Lower lobe of right lung (tissue), 2 donors: ENCODE results near the gene TNNC1. TPM values are rescaled to one million over a fixed set of nuclear protein-coding genes. Genes with fewer than 3 reads are reported as not detected.

Source experiments
- ATAC-seq, 2 donors: fragments of 200-7000 bp; cut with Tn5 transposase; one replicate each; pipeline ENCODE4 v1.9.1; 2020 to 2022; ENCODE audit warnings: mild to moderate bottlenecking in 2 of 2, moderate library complexity in 2 of 2
- DNase-seq: peaks from one replicate; pipeline ENCODE4 v3.0.0-alpha.2; 2020
- H3K27ac ChIP-seq: fragments of 200-600 bp; one replicate; pipeline ENCODE4 v1.8.0; 2022
- H3K27me3 ChIP-seq: fragments of 200-600 bp; one replicate; pipeline ENCODE4 v1.8.0; 2022; ENCODE audit warnings: low read depth
- H3K36me3 ChIP-seq: fragments of 200-600 bp; one replicate; pipeline ENCODE4 v1.8.0; 2022; ENCODE audit warnings: mild to moderate bottlenecking
- H3K4me1 ChIP-seq: fragments of 200-600 bp; one replicate; pipeline ENCODE4 v1.8.0; 2022
- H3K4me3 ChIP-seq: fragments of 200-600 bp; one replicate; pipeline ENCODE4 v1.8.0; 2022; ENCODE audit warnings: mild to moderate bottlenecking
- H3K9me3 ChIP-seq: fragments of 200-600 bp; one replicate; pipeline ENCODE4 v1.8.0; 2022
- intact Hi-C: fragments of 100-400 bp; cut with DNase I; formaldehyde crosslinking; loops from one replicate; pipeline ENCODE4 v1.11.0; 2022
- total RNA-seq: library from RNA; stranded (reverse); fragmentation: NEBNext Ultra II Directional; extraction: Animal tissue kit (Norgen Biotek cat#: 25700); gene quantifications from one replicate; pipeline ENCODE4 v1.2.1, GENCODE V29; 2021
- TF ChIP-seq, protein P1 (sequence below): fragments of 200-600 bp; IDR thresholded peaks from one replicate; pipeline ENCODE4 v1.8.0; 2022; ENCODE audit warnings: antibody characterized with exemption, mild to moderate bottlenecking
- donor health status: DM: no; HTN: yes; CAD: no; lungs with severe emphysema.

The TNNC1 gene
- total RNA-seq, 1 donor from 2014 or later = 44.0 TPM

DNA sequence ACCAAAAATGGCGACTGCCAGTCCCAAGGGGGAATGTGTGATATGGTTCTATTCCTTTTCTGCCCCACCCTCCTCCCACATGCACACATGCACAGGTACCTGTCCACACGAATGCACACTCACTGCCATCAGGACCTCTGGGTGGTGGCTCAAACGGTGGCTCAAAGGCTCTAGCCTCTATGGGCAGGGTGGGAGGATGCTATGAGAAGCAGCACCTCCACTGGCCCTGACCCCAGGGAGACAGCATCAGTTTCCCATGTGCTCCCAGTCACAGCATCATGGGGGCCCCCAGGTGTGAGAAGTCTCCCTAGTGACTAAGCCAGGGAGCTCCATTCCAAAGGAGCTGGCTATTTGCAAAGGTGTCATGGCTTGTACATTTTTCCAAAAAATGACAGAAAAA lies 24.8 kb downstream of the TNNC1 start:
- H3K27me3 ChIP-seq = no peaks in the 10 kb centered on the region
- peak in 1 of 2 donors; percentile 6 for ATAC-seq
- H3K27ac ChIP-seq = peak overlapping the region; percentile 46
- H3K36me3 ChIP-seq = no peaks in the 10 kb centered on the region
- intact Hi-C loops = no loop called here
- H3K9me3 ChIP-seq = no peaks in the 10 kb centered on the region
- TF ChIP-seq, protein P1, sequence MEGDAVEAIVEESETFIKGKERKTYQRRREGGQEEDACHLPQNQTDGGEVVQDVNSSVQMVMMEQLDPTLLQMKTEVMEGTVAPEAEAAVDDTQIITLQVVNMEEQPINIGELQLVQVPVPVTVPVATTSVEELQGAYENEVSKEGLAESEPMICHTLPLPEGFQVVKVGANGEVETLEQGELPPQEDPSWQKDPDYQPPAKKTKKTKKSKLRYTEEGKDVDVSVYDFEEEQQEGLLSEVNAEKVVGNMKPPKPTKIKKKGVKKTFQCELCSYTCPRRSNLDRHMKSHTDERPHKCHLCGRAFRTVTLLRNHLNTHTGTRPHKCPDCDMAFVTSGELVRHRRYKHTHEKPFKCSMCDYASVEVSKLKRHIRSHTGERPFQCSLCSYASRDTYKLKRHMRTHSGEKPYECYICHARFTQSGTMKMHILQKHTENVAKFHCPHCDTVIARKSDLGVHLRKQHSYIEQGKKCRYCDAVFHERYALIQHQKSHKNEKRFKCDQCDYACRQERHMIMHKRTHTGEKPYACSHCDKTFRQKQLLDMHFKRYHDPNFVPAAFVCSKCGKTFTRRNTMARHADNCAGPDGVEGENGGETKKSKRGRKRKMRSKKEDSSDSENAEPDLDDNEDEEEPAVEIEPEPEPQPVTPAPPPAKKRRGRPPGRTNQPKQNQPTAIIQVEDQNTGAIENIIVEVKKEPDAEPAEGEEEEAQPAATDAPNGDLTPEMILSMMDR = no peak
- no peak overlapping the region for H3K4me3 ChIP-seq
- peaks cover 30% of the 10 kb centered on the region for H3K4me1 ChIP-seq
- DNase-seq = no peak

DNA sequence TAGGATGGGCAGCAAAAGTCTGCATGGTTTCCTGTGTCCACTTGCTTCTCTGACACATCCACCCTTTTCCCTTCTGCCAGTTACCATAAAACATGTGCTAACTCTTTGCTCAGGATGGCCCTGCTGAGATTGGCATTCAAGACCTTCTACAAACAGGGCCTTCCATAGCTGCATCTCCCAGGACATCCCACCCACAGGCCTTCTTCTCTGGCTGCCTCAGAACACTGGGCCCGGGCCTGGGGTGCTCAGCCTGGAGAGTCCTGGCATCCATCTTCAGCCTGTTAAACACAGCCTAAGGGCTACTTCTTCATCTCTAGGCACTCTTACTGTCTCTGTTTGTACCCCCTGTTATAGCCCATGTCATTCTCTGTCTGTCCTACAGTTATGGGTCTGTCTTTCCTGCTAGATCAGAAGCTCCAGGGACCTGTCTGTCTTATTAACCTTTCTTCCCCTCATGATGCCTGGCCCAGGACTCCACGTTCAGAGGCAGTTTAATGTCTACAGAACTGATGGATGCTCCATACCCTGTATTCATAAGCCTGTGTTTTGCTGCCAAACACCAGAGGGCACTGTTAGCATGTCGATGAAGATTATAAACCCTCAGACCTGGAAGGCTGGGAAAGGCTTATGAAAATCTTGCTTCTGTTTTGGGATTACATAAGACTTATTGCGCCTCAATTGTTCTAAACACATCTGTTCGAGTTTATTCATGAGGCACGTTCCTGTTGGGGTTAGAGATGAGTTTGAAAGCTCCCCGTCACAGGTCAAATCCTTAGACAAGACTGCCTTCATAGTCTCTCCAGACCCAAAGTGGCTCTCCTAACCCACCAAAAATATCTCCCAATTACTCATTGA lies 25.5 kb downstream of the TNNC1 start:
- H3K9me3 ChIP-seq = no peaks in the 10 kb centered on the region
- H3K36me3 ChIP-seq = no peaks in the 10 kb centered on the region
- H3K4me1 ChIP-seq = peaks cover 30% of the 10 kb centered on the region
- intact Hi-C loops = no loop called here
- no peak for DNase-seq
- H3K27me3 ChIP-seq = no peaks in the 10 kb centered on the region
- H3K4me3 ChIP-seq = no peak overlapping the region
- peak; percentile 86 to 87 for ATAC-seq
- TF ChIP-seq, protein P1 = peak; percentile 78
- H3K27ac ChIP-seq = peak overlapping the region; percentile 46

DNA sequence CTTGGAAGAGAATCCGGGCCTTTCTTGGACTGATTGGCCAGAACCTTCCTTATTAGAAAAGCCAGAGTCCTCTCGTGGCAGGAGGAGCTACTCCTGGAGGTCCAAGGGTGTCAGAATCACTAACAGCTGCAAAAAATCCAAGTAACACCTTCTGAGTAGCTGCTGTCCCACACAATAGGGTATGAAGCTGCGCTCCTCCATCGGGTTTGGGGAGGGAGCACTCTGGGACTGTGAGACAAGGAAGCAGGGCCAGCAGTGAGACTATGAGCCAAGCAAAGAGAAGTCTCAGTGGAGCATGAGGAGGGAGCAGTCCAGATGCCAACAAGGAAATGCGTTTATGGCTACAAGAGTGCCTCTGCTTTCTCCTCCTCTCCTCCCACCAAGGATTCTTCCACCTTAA lies 30.7 kb downstream of the TNNC1 start:
- DNase-seq (no peak), ATAC-seq (no peak)
- Histone ChIP-seq H3K36me3 (peaks cover 7% of the 10 kb centered on the region), H3K27me3 (no peaks in the 10 kb centered on the region), H3K27ac (no peak overlapping the region), H3K4me3 (no peak overlapping the region), H3K9me3 (no peaks in the 10 kb centered on the region), H3K4me1 (no peaks in the 10 kb centered on the region)
- intact Hi-C loops = no loop called here
- TF ChIP-seq, protein P1 = no peak

DNA sequence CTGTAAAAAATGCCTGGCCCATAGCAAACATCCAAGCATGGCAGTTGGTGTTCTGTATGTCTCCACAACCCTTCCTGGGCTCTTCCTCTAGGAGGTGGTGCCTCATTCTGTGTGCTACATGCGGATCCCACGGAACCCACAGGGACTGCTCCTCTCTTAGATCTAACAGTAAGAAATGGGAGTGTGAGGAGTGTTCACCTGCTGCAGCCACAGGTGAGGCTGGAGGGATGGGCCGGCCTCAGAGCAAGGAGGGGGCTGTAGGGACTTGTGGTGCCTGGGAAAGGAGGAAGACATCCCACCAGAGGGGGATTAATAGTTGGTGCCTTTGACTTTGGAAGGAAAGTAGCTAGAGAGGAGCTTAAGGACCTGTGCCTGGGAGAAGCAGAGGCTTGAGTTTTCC lies 31.2 kb downstream of the TNNC1 start:
- Histone ChIP-seq H3K9me3 (no peaks in the 10 kb centered on the region), H3K4me3 (no peak overlapping the region)
- TF ChIP-seq, protein P1 = no peak

DNA sequence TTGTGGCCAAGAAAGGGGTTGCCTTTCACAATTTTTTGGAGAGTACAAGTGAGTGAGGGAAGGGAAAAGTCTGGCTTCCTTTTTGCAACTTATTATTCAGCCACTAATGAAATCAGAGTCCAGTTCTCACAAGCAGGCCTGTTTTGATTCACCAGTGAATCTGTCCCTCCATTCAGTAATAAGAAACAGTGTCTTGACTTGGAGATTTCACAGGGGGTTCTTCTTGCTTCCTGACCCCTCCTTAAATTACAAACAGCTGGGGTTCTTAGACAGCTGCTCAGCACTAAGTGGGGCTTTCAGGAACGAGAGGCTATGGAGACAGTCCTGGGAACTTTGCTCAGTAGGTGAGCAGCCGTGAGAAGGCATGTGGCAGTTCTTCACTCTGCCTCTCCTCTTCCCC lies 33.5 kb downstream of the TNNC1 start:
- TF ChIP-seq, protein P1 = no peak
- H3K4me3 ChIP-seq = no peak overlapping the region
- DNase-seq = no peak
- no peaks in the 10 kb centered on the region for H3K4me1 ChIP-seq
- intact Hi-C loops = no loop called here
- H3K9me3 ChIP-seq = no peaks in the 10 kb centered on the region
- H3K36me3 ChIP-seq = peaks cover 7% of the 10 kb centered on the region
- ATAC-seq = no peak
- no peaks in the 10 kb centered on the region for H3K27me3 ChIP-seq
- no peak overlapping the region for H3K27ac ChIP-seq

More for the DNA sequence above, 31.2 kb downstream of the TNNC1 start:
- Histone ChIP-seq H3K4me1 (no peaks in the 10 kb centered on the region), H3K27me3 (no peaks in the 10 kb centered on the region), H3K36me3 (peaks cover 7% of the 10 kb centered on the region), H3K27ac (no peak overlapping the region)
- ATAC-seq (no peak), DNase-seq (no peak)
- intact Hi-C loops = no loop called here
